ENCODE results near the gene GMIP. TPM values are rescaled to one million over a fixed set of nuclear protein-coding genes. Genes with fewer than 3 reads are reported as not detected.
A peak's percentile ranks its signal among the peaks of the same experiment; 100 is the strongest.
"Not testable (repeated sequence)": the region's sequence is repeated elsewhere in the genome, so short reads cannot be mapped to it uniquely, and the experiment has no call there.

GMIP gene
- total RNA-seq, 1 donor from 2014 or later = 6.3 TPM

- no peak for DNase-seq (ENCODE audit: low read depth)
- Histone ChIP-seq H3K27me3 (ENCODE audit: control insufficient read depth, insufficient read depth, low read length) (no peaks in the 10 kb centered on the region), H3K36me3 (ENCODE audit: control insufficient read depth, insufficient read depth, low read length) (no peaks in the 10 kb centered on the region), H3K4me3 (ENCODE audit: low read depth, low read length) (peak within 1 kb of the TSS; percentile 44)
- no peak for TF ChIP-seq CTCF (IDR thresholded peaks at IDR 0.05; ENCODE audit: insufficient read depth, low read length, poor library complexity, severe bottlenecking)
Measured at GRCh38 chr19:19618219-19619051, 25.0 kb downstream of the GMIP start, which contains the start of gene PBX4. TSS of gene PBX4 (minus strand) at chr19:19618687. CDS start at chr19:19618629, 58 bp downstream.

- Histone ChIP-seq H3K36me3 (ENCODE audit: control insufficient read depth, insufficient read depth, low read length) (no peaks in the 10 kb centered on the region), H3K4me3 (ENCODE audit: low read depth, low read length) (no peak overlapping the region), H3K27me3 (ENCODE audit: control insufficient read depth, insufficient read depth, low read length) (no peaks in the 10 kb centered on the region)
- no peak for TF ChIP-seq CTCF (IDR thresholded peaks at IDR 0.05; ENCODE audit: insufficient read depth, low read length, poor library complexity, severe bottlenecking)
- DNase-seq (ENCODE audit: low read depth) = no peak
Measured at GRCh38 chr19:19615086-19615485, 28.4 kb downstream of the GMIP start.

GRCh38 chr19:19613506-19613905, 30.0 kb downstream of the GMIP start:
- Histone ChIP-seq H3K36me3 (ENCODE audit: control insufficient read depth, insufficient read depth, low read length) (no peaks in the 10 kb centered on the region), H3K4me3 (ENCODE audit: low read depth, low read length) (no peak overlapping the region), H3K27me3 (ENCODE audit: control insufficient read depth, insufficient read depth, low read length) (no peaks in the 10 kb centered on the region)
- DNase-seq (ENCODE audit: low read depth) = no peak
- no peak for TF ChIP-seq CTCF (IDR thresholded peaks at IDR 0.05; ENCODE audit: insufficient read depth, low read length, poor library complexity, severe bottlenecking)

GRCh38 chr19:19610376-19611202, 32.9 kb downstream of the GMIP start:
- no peak for TF ChIP-seq CTCF (IDR thresholded peaks at IDR 0.05; ENCODE audit: insufficient read depth, low read length, poor library complexity, severe bottlenecking)
- no peaks in the 10 kb centered on the region for H3K36me3 ChIP-seq (ENCODE audit: control insufficient read depth, insufficient read depth, low read length)

GRCh38 chr19:19606686-19607085, 36.8 kb downstream of the GMIP start:
- not testable (repeated sequence) for H3K27me3 ChIP-seq (ENCODE audit: control insufficient read depth, insufficient read depth, low read length); H3K4me3 ChIP-seq (ENCODE audit: low read depth, low read length); DNase-seq (ENCODE audit: low read depth); H3K36me3 ChIP-seq (ENCODE audit: control insufficient read depth, insufficient read depth, low read length)

More at GRCh38 chr19:19610376-19611202, 32.9 kb downstream of the GMIP start:
- no peak for DNase-seq (ENCODE audit: low read depth)
- H3K4me3 ChIP-seq (ENCODE audit: low read depth, low read length) = no peak overlapping the region
- no peaks in the 10 kb centered on the region for H3K27me3 ChIP-seq (ENCODE audit: control insufficient read depth, insufficient read depth, low read length)

GRCh38 chr19:19606021-19606420, 37.4 kb downstream of the GMIP start:
- TF ChIP-seq CTCF (IDR thresholded peaks at IDR 0.05; ENCODE audit: insufficient read depth, low read length, poor library complexity, severe bottlenecking) = no peak
- Histone ChIP-seq H3K4me3 (ENCODE audit: low read depth, low read length) (no peak overlapping the region), H3K36me3 (ENCODE audit: control insufficient read depth, insufficient read depth, low read length) (no peaks in the 10 kb centered on the region), H3K27me3 (ENCODE audit: control insufficient read depth, insufficient read depth, low read length) (no peaks in the 10 kb centered on the region)
- no peak for DNase-seq (ENCODE audit: low read depth)

Data from kidney epithelial cell (primary cell).